Peyer's patch (tissue), 4 donors: ENCODE results near the gene NDOR1. TPM values are rescaled to one million over a fixed set of nuclear protein-coding genes. Genes with fewer than 3 reads are reported as not detected.
A peak's percentile ranks its signal among the peaks of the same experiment; 100 is the strongest.

Experiments used
- DNase-seq, 3 donors: peaks; one replicate each; pipeline ENCODE4 v3.0.0-alpha.2; 2017 to 2019
- H3K27ac ChIP-seq, 4 donors: fragments of 200-600 bp; sonication (generic); one replicate each; pipeline ENCODE4 v1.5.1; 2016 to 2019
- H3K27me3 ChIP-seq, 2 donors: fragments of 200-600 bp; sonication (generic); one replicate each; pipeline ENCODE4 v1.5.1; 2019
- H3K36me3 ChIP-seq, 3 donors: fragments of 200-600 bp; sonication (generic); one replicate each; pipeline ENCODE4 v1.5.1; 2016 to 2019
- H3K4me1 ChIP-seq, 4 donors: fragments of 200-600 bp; sonication (generic); one replicate each; pipeline ENCODE4 v1.5.1; 2016 to 2019
- H3K4me3 ChIP-seq, 4 donors: fragments of 200-600 bp; sonication (generic); 1 replicate in 3 of 4; 2 replicates in 1 of 4; pipeline ENCODE4 v1.5.1; 2016 to 2019; ENCODE audit warnings: mild to moderate bottlenecking in 1 of 4
- H3K9me3 ChIP-seq, 4 donors: fragments of 200-600 bp; sonication (generic); one replicate each; pipeline ENCODE4 v1.5.1; 2016 to 2019; ENCODE audit warnings: mild to moderate bottlenecking in 1 of 4
- POLR2A ChIP-seq, 2 donors: fragments of 450-650 bp; IDR thresholded peaks; one replicate each; pipeline ENCODE4 v1.5.1; 2017; ENCODE audit warnings: antibody characterized with exemption in 2 of 2, mild to moderate bottlenecking in 2 of 2, moderate library complexity in 2 of 2
- total RNA-seq, 4 donors: library from RNA; depleted of rRNA; stranded (reverse); fragments of >200 nt; gene quantifications; one replicate each; pipeline ENCODE4 v1.1.0, GENCODE V29; 2016
- TF ChIP-seq, protein P1 (sequence below), 6 experiments: fragments of 450-650 bp in 4 of 6; fragments of 200-600 bp in 2 of 6; sonication (generic) in 1 of 6; IDR thresholded peaks; one replicate each; pipeline ENCODE4 v1.5.1; 2017 to 2019; ENCODE audit warnings: antibody characterized with exemption in 6 of 6, mild to moderate bottlenecking in 3 of 6, moderate library complexity in 1 of 6

Gene NDOR1
- total RNA-seq, 4 donors from 2014 or later: 16.3 to 39.2 (median 25.1) TPM

DNA sequence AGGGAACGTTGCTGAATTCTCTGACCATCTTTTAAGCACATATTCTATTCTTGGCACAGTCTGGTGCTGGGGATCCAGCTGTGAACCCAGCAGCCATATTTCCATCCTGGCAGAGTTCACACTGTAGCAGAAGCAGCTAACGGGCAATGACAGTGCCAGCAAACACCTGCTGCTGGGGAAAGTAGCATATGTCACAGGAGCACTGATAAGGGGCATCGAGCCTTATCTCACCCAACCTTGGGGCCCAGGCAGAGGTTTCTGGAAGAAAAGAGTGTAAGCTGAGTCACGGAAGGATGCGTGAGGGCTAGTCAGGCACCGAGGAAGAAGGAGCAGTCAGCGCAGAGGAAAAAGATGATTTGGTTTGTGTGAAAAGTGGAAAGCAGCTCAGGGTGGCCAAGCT lies 1.1 kb downstream of the NDOR1 start:
- Histone ChIP-seq H3K36me3 (no peaks in the 10 kb centered on the region), H3K9me3 (no peaks in the 10 kb centered on the region), H3K4me1 (peaks cover 5 to 43% (median 22%) of the 10 kb centered on the region in 4 donors), H3K27ac (no peak overlapping the region), H3K27me3 (no peaks in the 10 kb centered on the region), H3K4me3 (peak overlapping the region in 3 of 4 donors; percentile 90 to 100 (median 99))
- DNase-seq: no peak
- TF ChIP-seq, protein P1, sequence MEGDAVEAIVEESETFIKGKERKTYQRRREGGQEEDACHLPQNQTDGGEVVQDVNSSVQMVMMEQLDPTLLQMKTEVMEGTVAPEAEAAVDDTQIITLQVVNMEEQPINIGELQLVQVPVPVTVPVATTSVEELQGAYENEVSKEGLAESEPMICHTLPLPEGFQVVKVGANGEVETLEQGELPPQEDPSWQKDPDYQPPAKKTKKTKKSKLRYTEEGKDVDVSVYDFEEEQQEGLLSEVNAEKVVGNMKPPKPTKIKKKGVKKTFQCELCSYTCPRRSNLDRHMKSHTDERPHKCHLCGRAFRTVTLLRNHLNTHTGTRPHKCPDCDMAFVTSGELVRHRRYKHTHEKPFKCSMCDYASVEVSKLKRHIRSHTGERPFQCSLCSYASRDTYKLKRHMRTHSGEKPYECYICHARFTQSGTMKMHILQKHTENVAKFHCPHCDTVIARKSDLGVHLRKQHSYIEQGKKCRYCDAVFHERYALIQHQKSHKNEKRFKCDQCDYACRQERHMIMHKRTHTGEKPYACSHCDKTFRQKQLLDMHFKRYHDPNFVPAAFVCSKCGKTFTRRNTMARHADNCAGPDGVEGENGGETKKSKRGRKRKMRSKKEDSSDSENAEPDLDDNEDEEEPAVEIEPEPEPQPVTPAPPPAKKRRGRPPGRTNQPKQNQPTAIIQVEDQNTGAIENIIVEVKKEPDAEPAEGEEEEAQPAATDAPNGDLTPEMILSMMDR (IDR thresholded peaks at IDR 0.05): no peak
- TF ChIP-seq POLR2A (IDR thresholded peaks at IDR 0.05): no peak

DNA sequence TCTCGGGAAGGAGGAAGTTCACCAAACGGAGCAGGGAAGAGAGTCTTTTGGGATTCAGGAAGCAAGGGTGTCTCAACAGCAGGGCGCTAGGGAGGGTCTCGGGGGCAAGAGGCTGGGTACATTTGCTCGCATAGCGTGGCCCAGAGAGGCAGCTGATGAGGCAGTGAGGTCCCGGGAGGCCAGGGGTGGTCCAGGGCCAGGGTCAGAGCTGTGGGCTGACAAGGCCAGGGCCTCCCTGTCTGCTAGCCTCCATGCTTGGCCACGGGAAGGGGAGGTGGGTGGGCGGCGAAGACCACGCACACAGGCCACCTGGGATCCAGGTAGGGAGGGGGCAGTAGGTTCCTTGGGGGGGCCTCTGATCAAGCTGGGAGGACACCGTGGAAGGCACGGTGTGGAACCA lies 6.0 kb downstream of the NDOR1 start:
- peaks cover 0 to 6% (median 2%) of the 10 kb centered on the region in 4 donors for H3K4me1 ChIP-seq
- H3K4me3 ChIP-seq: no peak overlapping the region
- H3K27ac ChIP-seq: no peak overlapping the region
- no peak for TF ChIP-seq POLR2A (IDR thresholded peaks at IDR 0.05)
- TF ChIP-seq, protein P1 (IDR thresholded peaks at IDR 0.05): no peak
- H3K36me3 ChIP-seq: peaks cover 0 to 15% (median 0%) of the 10 kb centered on the region in 3 donors
- no peaks in the 10 kb centered on the region for H3K27me3 ChIP-seq
- no peak for DNase-seq
- H3K9me3 ChIP-seq: no peaks in the 10 kb centered on the region

DNA sequence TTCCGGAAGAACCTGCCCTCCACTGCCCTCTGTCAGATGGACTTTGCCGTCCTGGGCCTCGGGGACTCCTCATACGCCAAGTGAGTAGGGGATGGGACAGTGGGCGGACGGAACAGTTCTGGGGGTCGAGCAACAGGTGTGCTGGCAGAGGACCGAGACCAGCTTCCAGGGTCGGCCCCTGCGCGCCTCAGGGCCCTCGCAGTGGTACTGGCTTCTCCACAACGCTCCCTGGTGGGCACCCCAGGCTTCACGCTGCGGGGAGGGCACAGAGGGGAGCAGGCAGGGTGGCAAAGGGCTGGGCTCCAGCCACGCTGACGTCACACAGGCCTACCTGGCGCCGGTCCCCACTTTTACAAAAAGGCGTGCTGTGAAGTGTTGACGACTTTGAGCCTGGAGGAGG lies 7.0 kb downstream of the NDOR1 start:
- Histone ChIP-seq H3K9me3 (no peaks in the 10 kb centered on the region), H3K27ac (no peak overlapping the region), H3K27me3 (no peaks in the 10 kb centered on the region), H3K4me1 (peaks cover 0 to 12% (median 2%) of the 10 kb centered on the region in 4 donors), H3K4me3 (no peak overlapping the region), H3K36me3 (peaks cover 0 to 15% (median 0%) of the 10 kb centered on the region in 3 donors)
- DNase-seq: no peak
- TF ChIP-seq, protein P1 (IDR thresholded peaks at IDR 0.05): no peak
- TF ChIP-seq POLR2A (IDR thresholded peaks at IDR 0.05): no peak

DNA sequence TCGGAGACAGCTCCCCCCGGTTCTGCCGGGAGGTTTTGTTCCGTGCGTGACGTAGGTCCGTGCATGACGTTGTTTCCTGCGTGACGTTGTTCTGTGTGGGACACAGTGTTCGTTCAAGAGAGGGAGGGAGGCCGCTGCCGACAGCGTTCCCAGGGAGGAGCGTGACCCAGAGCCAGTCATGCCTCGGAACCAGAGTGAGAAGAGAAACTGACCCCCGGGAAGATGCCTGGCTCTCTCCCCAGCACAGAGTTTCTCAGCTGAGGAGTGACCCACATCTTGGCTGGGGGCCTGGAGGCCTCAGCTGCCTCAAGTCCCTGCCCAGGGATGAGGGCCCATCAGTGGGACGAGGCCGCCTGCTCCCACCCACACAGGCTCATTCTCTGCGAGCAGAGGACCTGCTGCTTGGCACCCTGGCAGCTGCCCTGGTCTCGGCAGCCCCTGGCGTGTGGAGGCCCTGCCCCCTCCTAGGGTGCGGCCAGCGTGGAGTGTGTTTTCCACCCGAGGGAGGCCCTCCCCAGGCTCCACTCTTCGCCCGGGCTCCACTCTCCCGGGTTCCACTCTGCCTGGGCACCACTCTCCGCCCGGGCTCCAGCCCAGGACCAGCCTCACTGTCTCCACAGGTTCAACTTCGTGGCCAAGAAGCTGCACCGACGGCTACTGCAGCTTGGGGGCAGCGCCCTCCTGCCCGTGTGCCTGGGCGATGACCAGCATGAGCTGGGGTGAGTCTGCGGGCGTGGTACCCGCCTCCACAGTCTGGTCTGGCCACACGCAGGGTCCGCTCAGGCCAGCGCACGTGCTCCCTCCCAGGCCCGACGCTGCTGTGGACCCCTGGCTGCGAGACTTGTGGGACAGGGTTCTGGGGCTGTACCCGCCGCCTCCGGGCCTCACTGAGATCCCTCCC lies 7.9 kb downstream of the NDOR1 start:
- Histone ChIP-seq H3K9me3 (no peaks in the 10 kb centered on the region), H3K27ac (no peak overlapping the region), H3K4me1 (peaks cover 0 to 18% (median 2%) of the 10 kb centered on the region in 4 donors), H3K4me3 (no peak overlapping the region), H3K36me3 (peaks cover 0 to 15% (median 0%) of the 10 kb centered on the region in 3 donors), H3K27me3 (no peaks in the 10 kb centered on the region)
- TF ChIP-seq, protein P1 (IDR thresholded peaks at IDR 0.05): peak in 2 of 6 experiments; percentile 18 to 22
- TF ChIP-seq POLR2A (IDR thresholded peaks at IDR 0.05): no peak
- DNase-seq: no peak

GRCh38 chr9:137214620-137215019 lies 9.1 kb downstream of the NDOR1 start:
- H3K27ac ChIP-seq: no peak overlapping the region
- no peaks in the 10 kb centered on the region for H3K27me3 ChIP-seq
- H3K4me1 ChIP-seq: peaks cover 0 to 26% (median 2%) of the 10 kb centered on the region in 4 donors
- DNase-seq: no peak
- H3K9me3 ChIP-seq: no peaks in the 10 kb centered on the region
- H3K4me3 ChIP-seq: no peak overlapping the region
- TF ChIP-seq POLR2A (IDR thresholded peaks at IDR 0.05): no peak
- H3K36me3 ChIP-seq: peaks cover 0 to 15% (median 0%) of the 10 kb centered on the region in 3 donors
